Esophagus muscularis mucosa (tissue), 3 donors: Measurements from ENCODE around the gene TERB1.

Experiments used
- POLR2A ChIP-seq: fragments of 450-650 bp; IDR thresholded peaks from one replicate; pipeline ENCODE4 v1.6.1; 2017; ENCODE audit warnings: antibody characterized with exemption, moderate library complexity, mild to moderate bottlenecking, low read depth
- TF ChIP-seq, protein P1 (sequence below), 3 experiments: fragments of 200-600 bp in 2 of 3; fragments of 450-650 bp in 1 of 3; sonication (generic) in 2 of 3; IDR thresholded peaks; one replicate each; pipeline ENCODE4 v1.5.1; 2017 to 2019; ENCODE audit warnings: antibody characterized with exemption in 3 of 3, mild to moderate bottlenecking in 2 of 3, moderate library complexity in 1 of 3

DNA sequence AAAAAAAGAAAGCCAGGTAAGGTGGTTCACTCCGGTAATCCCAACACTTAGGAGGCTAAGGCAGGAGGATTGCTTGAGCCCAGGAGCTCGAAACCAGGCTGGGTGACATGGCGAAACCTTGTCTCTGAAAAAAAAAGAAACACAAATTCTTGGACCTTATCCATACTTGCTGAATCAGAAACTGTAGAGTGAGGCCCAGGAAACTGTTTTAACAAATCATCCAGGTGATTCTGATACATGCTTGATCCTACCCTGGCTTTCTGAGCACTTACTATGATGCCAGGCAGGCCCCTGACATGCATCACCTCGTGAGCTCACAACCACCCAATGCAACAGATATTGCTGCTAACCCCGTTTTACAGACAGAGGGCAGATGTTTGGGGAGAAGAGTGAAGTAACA, 33.4 kb upstream of the TERB1 start:
- TF ChIP-seq, protein P1, sequence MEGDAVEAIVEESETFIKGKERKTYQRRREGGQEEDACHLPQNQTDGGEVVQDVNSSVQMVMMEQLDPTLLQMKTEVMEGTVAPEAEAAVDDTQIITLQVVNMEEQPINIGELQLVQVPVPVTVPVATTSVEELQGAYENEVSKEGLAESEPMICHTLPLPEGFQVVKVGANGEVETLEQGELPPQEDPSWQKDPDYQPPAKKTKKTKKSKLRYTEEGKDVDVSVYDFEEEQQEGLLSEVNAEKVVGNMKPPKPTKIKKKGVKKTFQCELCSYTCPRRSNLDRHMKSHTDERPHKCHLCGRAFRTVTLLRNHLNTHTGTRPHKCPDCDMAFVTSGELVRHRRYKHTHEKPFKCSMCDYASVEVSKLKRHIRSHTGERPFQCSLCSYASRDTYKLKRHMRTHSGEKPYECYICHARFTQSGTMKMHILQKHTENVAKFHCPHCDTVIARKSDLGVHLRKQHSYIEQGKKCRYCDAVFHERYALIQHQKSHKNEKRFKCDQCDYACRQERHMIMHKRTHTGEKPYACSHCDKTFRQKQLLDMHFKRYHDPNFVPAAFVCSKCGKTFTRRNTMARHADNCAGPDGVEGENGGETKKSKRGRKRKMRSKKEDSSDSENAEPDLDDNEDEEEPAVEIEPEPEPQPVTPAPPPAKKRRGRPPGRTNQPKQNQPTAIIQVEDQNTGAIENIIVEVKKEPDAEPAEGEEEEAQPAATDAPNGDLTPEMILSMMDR (IDR thresholded peaks at IDR 0.05), result no peak
- no peak for TF ChIP-seq POLR2A
